Subcutaneous adipose tissue (tissue), 4 donors: ENCODE data around the gene BIN1. TPM values are rescaled to one million over a fixed set of nuclear protein-coding genes. Genes with fewer than 3 reads are reported as not detected.

Experiments used
- total RNA-seq, 4 donors: library from RNA; depleted of rRNA; stranded (reverse); fragments of >200 nt; gene quantifications; one replicate each; pipeline ENCODE4 v1.1.0, GENCODE V29; 2016
- TF ChIP-seq, protein P1 (sequence below): fragments of 450-650 bp; IDR thresholded peaks from one replicate; pipeline ENCODE4 v1.5.1; 2016; ENCODE audit warnings: low read depth, mild to moderate bottlenecking, control low read depth, antibody characterized with exemption, moderate library complexity

BIN1 gene
- total RNA-seq, 4 donors from 2014 or later = 53.3 to 134 (median 55.4) TPM

DNA sequence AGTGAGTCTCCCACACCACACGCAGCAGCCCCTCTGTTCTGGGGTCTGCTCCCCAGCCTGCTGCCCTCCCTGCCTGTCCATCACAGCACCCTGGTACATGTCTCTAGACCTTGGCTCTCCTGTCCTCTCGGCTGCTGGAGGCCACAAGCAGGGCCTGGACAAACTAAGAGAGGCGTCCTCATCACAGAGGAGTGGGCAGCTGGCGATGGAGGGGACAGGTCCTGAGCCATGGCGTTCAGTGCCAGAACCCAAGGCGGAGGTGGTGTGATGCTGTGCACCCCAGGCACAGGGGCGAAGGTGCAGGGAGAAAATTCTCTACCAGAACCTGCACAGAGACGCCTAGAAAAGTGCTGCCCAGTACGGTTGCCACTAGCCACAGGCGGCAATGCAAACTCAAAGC is 47.4 kb downstream of the BIN1 start:
- TF ChIP-seq, protein P1, sequence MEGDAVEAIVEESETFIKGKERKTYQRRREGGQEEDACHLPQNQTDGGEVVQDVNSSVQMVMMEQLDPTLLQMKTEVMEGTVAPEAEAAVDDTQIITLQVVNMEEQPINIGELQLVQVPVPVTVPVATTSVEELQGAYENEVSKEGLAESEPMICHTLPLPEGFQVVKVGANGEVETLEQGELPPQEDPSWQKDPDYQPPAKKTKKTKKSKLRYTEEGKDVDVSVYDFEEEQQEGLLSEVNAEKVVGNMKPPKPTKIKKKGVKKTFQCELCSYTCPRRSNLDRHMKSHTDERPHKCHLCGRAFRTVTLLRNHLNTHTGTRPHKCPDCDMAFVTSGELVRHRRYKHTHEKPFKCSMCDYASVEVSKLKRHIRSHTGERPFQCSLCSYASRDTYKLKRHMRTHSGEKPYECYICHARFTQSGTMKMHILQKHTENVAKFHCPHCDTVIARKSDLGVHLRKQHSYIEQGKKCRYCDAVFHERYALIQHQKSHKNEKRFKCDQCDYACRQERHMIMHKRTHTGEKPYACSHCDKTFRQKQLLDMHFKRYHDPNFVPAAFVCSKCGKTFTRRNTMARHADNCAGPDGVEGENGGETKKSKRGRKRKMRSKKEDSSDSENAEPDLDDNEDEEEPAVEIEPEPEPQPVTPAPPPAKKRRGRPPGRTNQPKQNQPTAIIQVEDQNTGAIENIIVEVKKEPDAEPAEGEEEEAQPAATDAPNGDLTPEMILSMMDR = no peak

DNA sequence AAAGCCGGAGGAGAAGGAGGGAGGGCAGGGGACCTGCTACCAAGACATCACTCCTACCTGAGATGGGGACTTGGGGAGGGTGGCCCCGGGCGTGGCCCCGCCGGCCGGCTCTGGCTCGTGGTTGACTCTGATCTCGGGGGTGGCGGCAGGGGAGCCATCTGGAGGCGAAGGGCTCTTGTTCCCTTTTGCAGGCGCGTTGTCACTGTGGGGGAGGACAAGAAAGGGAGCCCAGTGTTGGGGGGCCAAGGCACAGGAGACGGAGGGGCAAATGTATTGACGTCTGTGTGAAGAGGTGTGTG is 48.1 kb downstream of the BIN1 start:
- TF ChIP-seq, protein P1 = no peak

DNA sequence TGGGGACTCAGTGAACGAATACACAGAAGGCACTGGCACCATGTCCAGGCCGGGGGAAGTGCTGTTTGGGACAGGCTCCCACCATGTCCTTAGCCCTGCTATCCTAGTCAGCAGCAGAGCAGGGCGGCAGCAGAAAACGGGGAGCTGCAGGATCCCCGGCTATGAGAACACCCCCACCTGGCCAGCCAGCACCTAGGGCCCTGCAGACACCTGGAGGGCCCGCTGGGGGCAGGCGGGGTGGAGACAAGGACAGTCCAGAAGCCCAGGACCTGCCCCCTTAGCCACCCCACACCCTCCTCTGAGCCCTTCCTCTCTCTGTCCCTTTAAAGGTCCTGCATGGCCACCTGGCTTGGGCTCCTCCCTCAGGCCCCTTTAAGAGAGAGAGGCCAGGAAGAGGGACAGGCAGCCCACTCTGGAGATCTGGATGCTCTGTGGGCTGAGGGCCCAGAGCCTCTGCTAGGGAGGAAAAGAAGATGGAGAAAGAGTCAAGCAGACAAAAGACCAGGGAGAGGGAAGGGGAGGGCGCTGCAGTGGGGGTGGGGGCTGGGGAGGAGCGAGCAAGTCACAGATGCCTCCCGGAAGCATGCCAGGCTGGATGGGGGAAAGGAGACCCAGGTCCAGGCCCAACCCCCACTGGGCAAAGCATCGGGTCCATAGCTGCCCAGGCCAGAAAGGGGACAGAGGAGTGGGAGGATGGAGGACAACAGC is 48.6 kb downstream of the BIN1 start:
- TF ChIP-seq, protein P1 = no peak

DNA sequence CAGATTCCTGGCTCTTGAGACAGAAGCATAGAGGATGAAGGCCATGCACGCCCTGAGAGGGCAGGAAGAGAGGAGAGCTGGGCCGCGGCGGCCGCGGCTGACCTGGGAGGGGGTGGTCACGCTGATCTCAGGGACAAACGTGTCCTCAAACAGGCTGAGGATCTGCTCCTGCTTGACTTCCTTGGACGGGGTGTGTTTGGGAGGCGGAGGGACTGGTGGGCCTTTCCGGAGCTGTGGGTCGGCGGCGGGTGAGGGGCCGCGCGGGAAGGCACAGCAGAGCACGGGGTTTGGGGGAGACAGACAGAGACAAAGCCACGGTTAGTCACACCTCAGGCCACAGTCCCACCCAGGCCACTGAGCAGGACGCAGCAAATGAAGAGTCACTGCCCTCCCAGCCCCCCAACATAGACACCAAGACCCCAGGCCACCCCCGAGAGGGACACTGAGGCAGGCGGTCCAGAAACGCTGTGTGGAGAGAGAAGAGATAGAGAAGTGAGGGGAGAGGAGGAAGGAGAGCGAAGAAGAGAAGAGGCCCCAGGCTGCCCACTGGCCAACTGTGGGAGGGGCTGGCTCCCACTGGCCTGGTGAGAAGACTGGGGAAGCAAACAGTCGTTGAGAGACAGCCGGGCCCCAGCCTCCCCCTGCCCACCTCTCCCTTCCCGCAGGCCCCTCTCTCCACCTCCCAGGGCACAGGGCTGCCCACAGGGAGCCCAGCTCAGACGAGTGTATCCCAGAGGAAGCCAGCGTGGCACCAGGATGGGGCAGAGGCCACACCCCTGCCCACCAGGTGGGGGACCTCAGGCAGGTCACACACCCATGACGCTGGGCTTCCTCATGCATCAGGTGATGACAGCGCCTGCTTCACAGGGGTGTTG is 49.3 kb downstream of the BIN1 start:
- TF ChIP-seq, protein P1 = no peak

DNA sequence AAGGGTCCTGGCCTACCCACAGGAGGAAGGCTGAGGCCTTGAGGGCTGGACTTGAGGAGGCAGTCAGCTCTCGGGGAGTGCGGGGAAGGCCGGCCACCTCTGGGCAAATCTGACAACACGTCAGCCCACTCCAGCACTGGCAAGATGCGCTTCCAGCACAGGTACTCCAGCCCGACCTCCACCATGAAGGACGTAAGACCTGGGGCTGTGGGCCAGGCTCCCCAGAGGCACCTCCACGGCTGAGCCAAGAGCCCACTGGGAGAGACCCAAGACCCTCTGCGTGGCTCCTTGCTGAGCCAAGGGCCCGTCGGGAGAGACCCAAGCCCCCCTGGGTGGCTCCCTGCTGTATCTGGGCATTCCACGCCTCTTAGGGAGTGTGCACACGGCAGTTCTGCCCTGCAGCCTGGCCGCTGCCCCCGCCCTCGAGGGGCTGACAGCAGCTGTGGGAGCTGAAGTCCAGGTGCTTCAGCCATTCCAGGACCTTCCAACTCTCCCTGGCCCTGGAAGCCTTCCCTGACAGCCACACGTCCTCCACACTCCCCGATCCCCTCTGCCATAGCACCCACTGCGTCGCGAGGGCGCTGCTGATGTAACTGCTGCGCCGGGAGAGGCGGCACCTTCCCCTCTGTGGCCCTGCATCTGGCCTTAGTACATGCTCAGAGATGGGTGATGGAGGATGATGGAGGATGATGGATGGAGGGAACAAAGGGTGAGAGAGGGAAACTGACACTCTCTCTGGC is 50.2 kb downstream of the BIN1 start:
- TF ChIP-seq, protein P1 = no peak

DNA sequence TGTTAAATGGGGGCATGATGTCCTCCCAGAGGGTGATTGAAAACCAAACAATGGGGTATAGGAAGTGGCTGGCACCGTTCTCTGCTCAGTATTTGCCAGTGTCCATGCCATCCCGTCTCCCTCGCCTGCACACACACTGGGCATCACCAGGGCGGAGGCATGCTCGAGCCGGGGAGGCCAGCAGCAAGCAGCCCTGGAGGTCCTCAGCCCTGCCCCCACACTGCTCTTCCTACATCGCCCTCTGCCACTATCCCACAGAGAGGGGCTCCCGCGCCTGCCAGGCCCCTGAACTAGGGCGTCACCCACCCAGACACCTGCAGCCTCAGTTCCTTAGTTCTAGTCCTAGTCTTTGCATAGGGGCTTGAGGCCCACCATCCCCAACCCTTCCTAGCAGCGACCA is 50.9 kb downstream of the BIN1 start:
- TF ChIP-seq, protein P1 = no peak

DNA sequence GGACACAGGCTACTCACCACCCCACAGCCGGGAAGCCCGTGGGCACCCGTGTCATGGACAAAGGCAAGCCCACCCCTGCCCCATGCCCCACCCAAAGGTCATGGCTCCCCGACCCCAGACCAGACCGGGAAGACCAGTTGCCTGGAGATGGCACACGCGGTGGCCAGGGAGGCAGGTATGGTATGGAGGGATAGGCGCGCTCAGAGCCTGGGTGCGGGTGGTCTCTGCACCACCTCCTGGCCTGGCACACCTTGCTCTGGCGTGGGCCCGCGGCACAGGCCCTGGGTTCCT is 51.2 kb downstream of the BIN1 start:
- TF ChIP-seq, protein P1 = no peak
